Adipocyte (in vitro differentiated cells): Measurements from ENCODE around the gene FAM131C.

Source experiments
- DNase-seq: peaks from one replicate; pipeline ENCODE4 v3.0.0-alpha.2; 2015; ENCODE audit warnings: low read depth
- H3K27me3 ChIP-seq: replicated peaks from 2 replicates; pipeline ENCODE4 v1.7.0; 2013; ENCODE audit warnings: mild to moderate bottlenecking, low read length, moderate library complexity; ENCODE audit not compliant: control insufficient read depth, insufficient read depth
- H3K36me3 ChIP-seq: 2 replicates; pipeline ENCODE4 v1.7.0; 2013; ENCODE audit warnings: low read length, mild to moderate bottlenecking, moderate library complexity; ENCODE audit not compliant: control insufficient read depth, insufficient read depth, severe bottlenecking
- H3K4me1 ChIP-seq: 2 replicates; pipeline ENCODE4 v1.7.0; 2013; ENCODE audit warnings: mild to moderate bottlenecking, low read length, moderate library complexity; ENCODE audit not compliant: control insufficient read depth, insufficient read depth
- H3K4me3 ChIP-seq: 2 replicates; pipeline ENCODE4 v1.7.0; 2013; ENCODE audit warnings: mild to moderate bottlenecking, low read length, moderate library complexity
- H3K9ac ChIP-seq: 2 replicates; pipeline ENCODE4 v1.7.0; 2013; ENCODE audit warnings: mild to moderate bottlenecking, low read length, moderate library complexity
- H3K9me3 ChIP-seq: 2 replicates; pipeline ENCODE4 v1.7.0; 2013; ENCODE audit warnings: mild to moderate bottlenecking, low read length, moderate library complexity; ENCODE audit not compliant: control insufficient read depth

FAM131C gene

DNA sequence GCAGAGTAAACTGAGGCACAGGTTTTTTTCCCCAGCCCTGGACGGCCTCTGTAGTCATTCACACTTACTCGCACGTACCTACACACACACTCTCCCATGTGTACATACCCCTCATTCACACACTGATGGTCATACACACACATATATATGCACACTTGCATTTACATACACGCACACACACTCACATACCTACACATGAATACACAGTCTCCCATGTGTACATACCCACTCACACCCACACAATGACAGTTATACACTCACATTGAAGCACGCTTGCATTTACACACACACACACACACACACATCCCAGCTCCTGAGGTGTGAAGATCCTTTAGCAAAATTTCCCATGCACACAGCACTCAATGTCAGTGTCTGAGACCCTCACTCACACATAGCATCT, 766 bp upstream of the FAM131C start:
- no peak for DNase-seq
- Histone ChIP-seq H3K9me3 (no peaks in the 10 kb centered on the region), H3K4me3 (no peak overlapping the region), H3K4me1 (peaks cover 24% of the 10 kb centered on the region), H3K9ac (no peak overlapping the region), H3K27me3 (peaks cover 3% of the 10 kb centered on the region), H3K36me3 (no peaks in the 10 kb centered on the region)

DNA sequence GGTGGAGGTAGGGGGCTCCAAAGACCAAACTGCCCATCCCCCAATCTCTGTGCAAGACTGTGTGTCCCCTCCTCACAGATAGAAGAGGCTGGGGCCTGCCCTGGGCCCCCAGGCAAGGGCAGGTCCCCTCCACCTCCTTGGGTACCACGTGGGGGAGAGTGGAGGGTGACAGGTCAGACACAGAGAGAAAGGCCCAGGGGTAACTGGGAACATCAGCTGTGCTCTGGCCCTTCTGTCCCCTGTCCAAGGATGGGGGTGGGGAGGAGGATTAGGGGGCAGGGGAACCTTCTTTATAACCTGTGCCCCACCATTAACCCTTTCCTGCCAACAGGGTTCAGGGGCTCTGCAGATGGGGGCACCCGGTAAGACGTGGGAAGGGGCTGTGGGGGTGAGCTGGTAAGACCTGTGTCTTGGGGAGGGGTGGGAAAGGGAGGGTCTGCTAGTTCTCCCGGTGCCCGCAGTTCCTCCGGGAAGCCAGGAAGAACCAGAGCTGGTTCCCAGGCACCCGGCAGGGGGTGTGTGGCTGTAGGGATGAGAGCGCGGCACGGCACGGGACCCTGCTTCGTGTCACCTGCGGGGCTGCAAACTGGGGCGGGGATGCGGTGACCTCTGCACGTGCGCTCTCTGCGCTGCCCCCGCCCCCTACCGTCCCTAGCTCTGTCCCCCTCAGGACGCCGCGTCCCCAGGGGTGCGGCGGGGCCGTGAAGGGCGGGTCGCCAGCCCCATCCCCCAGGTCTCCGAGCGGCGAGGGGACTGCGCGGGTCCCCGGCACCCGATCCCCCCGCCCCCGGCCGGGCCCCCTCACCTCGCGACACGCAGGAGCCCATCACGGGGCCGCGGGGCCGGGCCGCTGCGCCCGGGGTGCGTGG, 601 bp downstream of the FAM131C start:
- Histone ChIP-seq H3K4me3 (no peak overlapping the region), H3K27me3 (peaks cover 3% of the 10 kb centered on the region)
- DNase-seq = peak; percentile 30

DNA sequence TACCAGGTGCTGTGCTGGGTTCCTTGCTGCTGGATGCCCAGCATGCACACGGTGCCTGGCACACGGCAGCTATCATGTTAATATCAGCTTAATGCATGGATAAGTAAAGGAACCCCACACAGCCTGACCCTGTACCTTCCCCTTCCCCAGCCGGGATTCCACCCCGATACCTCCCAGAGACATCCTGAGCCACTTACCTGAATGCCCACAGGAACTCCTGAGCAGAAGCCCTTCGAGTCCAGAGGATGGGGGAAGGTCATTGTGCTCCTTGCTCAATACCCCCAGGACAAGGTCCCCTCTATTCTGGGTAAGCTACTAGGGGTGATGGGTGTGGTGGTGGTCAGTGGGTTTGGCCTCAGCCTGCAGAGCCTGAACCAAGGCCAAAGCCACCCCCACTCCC, 1.4 kb downstream of the FAM131C start:
- no peak for DNase-seq
- H3K27me3 ChIP-seq = peaks cover 3% of the 10 kb centered on the region
- H3K9me3 ChIP-seq = no peaks in the 10 kb centered on the region
- H3K4me1 ChIP-seq = peaks cover 26% of the 10 kb centered on the region
- H3K9ac ChIP-seq = no peak overlapping the region
- no peak overlapping the region for H3K4me3 ChIP-seq
- H3K36me3 ChIP-seq = no peaks in the 10 kb centered on the region

More for the DNA sequence above, 601 bp downstream of the FAM131C start:
- Histone ChIP-seq H3K9ac (no peak overlapping the region), H3K4me1 (peaks cover 26% of the 10 kb centered on the region), H3K36me3 (no peaks in the 10 kb centered on the region), H3K9me3 (no peaks in the 10 kb centered on the region)

DNA sequence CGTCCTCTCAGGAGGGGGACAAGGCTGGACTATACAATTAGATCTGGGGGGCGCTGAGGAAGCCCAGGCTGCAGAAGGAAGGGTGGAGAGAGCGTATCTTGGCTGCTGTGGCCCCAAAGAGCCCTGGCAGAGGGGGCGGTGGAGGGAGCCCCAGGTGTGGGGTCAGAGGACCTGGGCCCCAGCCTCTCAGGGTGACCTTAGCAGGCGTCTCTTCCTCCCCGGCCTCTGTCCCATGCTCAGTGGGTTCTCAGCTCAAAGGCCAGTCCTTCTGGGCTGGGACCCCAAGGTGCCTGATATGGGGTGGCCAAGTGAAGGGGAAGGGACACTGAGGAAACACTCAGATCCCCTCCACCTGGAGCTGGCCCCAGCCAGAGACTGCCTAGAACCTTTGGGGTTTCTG, 1.8 kb downstream of the FAM131C start:
- Histone ChIP-seq H3K9me3 (no peaks in the 10 kb centered on the region), H3K36me3 (no peaks in the 10 kb centered on the region), H3K4me1 (peaks cover 25% of the 10 kb centered on the region), H3K27me3 (peaks cover 3% of the 10 kb centered on the region), H3K4me3 (no peak overlapping the region), H3K9ac (no peak overlapping the region)
- no peak for DNase-seq

DNA sequence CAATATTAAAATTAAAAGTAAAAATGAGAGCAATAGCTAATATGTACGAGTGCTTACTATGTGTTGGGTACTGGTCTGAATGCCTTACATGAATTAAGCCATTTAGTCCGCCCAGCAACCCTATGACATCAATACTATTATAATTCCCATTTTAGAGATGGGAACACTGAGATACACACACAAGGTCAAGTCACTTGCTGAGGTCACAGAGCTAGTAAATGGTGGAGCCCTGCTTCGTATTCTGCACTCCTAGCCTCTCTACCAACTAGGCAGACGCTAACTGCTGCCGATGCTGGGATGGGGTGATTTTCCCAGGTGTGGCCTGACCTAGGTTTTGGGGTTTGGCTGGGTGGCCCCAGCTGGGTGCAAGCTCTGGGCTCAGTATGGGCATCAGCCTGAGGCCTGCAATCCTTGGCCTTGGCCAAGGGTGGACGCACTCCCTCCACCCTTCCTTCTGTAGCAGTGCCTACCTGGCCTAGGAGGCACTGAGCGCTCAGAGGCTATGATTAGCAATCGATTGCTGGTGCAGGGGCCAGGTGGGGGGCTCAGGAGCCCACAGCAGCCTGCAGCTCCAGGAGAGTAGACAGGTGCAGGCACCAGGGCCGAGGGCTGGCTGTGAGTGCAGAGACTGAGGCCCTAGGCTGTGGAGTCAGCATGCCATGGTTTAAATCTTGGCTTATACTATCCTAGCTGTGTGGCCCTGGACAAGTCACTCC, 2.7 kb downstream of the FAM131C start:
- Histone ChIP-seq H3K27me3 (peaks cover 3% of the 10 kb centered on the region), H3K9ac (no peak overlapping the region), H3K9me3 (no peaks in the 10 kb centered on the region), H3K4me3 (no peak overlapping the region), H3K36me3 (no peaks in the 10 kb centered on the region), H3K4me1 (peaks cover 17% of the 10 kb centered on the region)
- DNase-seq = no peak

DNA sequence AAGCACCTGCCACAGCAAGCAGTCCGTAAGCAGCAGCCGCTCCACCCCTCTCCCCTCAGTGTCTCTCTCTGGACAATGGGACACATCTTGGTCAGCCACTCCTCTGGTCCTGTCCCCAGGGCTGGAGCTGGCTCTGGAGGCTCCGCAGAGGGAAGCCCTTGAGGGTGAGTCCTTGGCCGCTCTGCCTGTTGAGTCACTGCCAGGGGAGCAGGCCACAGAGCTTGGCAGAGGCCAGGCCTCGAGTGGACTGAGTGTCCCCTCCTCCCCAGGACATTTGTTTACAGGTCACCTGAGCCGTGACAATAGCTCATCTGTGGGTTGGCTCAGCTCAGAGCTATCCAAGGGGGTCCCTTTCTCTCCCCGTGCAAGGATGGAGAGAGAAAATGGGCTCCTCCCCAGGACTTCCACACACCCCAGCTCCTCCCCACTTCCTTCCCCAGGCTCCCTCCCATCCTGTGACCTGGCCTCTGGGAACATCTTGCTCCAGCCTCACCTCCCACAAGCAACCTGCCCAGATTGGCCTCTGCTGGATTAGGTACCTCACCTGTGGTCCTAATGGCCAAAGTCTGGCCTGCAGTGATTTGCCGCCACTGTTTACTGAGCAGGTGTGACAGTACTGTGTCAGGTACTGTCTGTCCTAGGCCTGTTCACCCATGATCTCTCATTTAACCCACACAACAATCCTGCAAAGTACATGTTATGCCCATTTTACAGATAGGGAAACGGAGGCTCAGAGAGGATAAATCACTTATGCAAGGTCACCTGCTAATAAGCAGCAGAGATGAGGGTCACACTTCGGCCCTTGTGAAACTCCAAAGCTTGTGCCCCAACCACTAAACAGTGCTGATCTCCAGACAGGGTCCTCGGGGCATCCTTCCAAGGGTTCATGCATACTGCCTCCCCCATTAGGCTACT, 4.8 kb downstream of the FAM131C start:
- peak; percentile 64 for DNase-seq
- peaks cover 13% of the 10 kb centered on the region for H3K27me3 ChIP-seq
- peaks cover 5% of the 10 kb centered on the region for H3K4me1 ChIP-seq

DNA sequence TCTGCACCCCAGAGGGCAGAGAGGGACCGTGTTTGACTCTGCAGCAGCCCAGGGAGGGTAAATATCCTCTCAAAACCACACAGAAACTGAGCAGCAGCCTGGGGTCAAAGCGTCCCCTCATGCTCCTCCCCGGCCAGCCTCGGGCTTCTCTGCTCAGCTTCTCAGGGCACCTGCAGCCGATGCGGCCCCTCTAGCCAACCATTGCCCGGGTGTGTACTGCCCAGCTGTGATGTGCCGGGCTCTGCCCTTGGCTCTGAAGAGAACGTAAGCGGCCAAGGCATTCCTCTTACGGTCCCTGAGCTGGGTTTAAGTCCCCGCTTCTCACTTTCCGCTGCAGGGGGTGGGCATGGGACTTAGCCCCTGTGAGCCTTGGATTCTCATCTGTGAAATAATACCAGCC, 5.5 kb downstream of the FAM131C start:
- DNase-seq = no peak
- Histone ChIP-seq H3K4me3 (no peak overlapping the region), H3K9me3 (no peaks in the 10 kb centered on the region), H3K36me3 (no peaks in the 10 kb centered on the region), H3K4me1 (peaks cover 5% of the 10 kb centered on the region), H3K27me3 (peaks cover 13% of the 10 kb centered on the region), H3K9ac (no peak overlapping the region)

More for the DNA sequence above, 4.8 kb downstream of the FAM131C start:
- H3K4me3 ChIP-seq = no peak overlapping the region
- H3K9me3 ChIP-seq = no peaks in the 10 kb centered on the region
- H3K36me3 ChIP-seq = no peaks in the 10 kb centered on the region
- H3K9ac ChIP-seq = no peak overlapping the region

DNA sequence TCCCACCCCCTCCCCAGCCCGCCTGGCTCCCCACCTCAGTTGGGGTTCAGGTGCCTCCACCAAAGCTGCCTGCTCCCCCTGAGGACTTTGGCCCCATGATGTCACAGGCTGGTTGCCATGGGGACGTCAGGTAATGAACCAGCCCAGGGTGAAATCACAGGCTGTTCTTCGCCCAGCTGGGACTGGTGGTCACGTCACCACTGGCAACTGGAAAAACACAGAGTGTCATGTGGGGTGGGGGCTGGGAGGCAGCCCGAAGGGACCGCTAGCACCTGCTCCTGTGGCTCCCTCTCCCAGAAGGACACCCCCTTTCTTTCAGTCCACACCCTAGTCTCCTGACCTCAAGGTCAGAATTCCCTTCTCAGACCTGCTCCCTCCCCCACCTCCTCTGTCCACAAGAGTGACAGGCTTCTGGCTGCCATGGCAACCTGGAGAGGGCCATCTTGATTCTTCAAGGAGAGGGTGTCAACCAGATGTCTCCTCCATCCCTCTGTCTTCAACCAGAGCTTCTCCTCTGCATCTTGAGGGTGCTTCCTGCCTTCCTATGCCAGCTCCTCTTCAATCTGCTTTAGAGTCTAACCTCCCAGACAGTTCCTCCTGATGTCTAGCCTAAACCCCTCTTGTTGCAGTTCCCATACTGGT, 6.2 kb downstream of the FAM131C start:
- no peak for DNase-seq
- Histone ChIP-seq H3K9ac (no peak overlapping the region), H3K36me3 (no peaks in the 10 kb centered on the region), H3K9me3 (no peaks in the 10 kb centered on the region), H3K4me1 (peaks cover 5% of the 10 kb centered on the region), H3K4me3 (no peak overlapping the region), H3K27me3 (peaks cover 10% of the 10 kb centered on the region)

DNA sequence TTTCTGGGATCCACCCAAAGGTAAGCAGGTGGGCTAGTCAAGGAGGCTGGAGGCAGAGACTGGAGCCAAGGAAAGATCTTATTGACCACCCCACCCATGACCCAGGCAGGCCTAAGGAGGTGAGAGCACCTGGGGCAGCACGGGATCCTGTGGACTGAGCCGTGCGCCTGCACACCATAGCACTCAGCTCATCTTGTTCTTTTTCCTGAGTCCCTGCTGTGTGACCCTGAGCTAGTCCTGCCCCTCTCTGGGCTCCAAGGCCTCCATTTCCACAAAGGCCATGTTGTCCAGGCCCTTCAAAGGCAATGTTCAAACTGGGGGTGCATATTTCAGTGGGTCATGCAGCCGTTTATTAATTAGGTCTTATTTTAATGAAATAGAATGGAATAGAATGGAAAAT, 7.2 kb downstream of the FAM131C start:
- Histone ChIP-seq H3K4me1 (peaks cover 5% of the 10 kb centered on the region), H3K9me3 (no peaks in the 10 kb centered on the region), H3K4me3 (no peak overlapping the region), H3K9ac (no peak overlapping the region), H3K36me3 (no peaks in the 10 kb centered on the region), H3K27me3 (peaks cover 11% of the 10 kb centered on the region)
- DNase-seq = no peak

DNA sequence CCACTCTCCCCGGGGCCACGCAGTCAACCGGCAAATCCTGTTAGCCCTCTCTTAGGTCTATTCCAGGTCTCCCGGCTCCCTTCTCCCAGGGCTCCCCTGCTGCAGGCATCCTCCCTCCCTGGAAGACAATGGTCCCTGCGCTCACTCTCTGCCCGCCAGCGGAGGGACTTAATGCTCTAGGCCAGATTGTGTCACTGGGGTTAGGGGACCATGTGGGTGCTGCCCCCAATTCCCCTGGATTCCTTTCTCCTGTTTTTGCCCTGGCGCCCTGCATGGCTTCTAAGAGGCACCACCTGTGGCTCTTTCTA, 8.2 kb downstream of the FAM131C start:
- H3K4me3 ChIP-seq = no peak overlapping the region
- H3K9me3 ChIP-seq = no peaks in the 10 kb centered on the region
- H3K27me3 ChIP-seq = peaks cover 16% of the 10 kb centered on the region
- H3K36me3 ChIP-seq = no peaks in the 10 kb centered on the region
- no peak for DNase-seq
- peaks cover 5% of the 10 kb centered on the region for H3K4me1 ChIP-seq
- no peak overlapping the region for H3K9ac ChIP-seq
